Rectal smooth muscle tissue (tissue), 1 donor: ENCODE data around the gene E2F7.
"Not testable (repeated sequence)": the region's sequence is repeated elsewhere in the genome, so short reads cannot be mapped to it uniquely, and the experiment has no call there.

ENCODE experiments used
- H3K27ac ChIP-seq: one replicate; pipeline ENCODE4 v1.7.0; 2013; ENCODE audit warnings: low read depth, low read length, inconsistent platforms
- H3K27me3 ChIP-seq: one replicate; pipeline ENCODE4 v1.7.0; 2013; ENCODE audit warnings: low read length; ENCODE audit not compliant: control insufficient read depth, insufficient read depth
- H3K36me3 ChIP-seq: one replicate; pipeline ENCODE4 v1.7.0; 2013; ENCODE audit warnings: low read length; ENCODE audit not compliant: control insufficient read depth, insufficient read depth
- H3K4me1 ChIP-seq: one replicate; pipeline ENCODE4 v1.7.0; 2013; ENCODE audit warnings: low read length; ENCODE audit not compliant: control insufficient read depth, insufficient read depth
- H3K4me3 ChIP-seq: one replicate; pipeline ENCODE4 v1.7.0; 2013; ENCODE audit warnings: low read length
- H3K9ac ChIP-seq: one replicate; pipeline ENCODE4 v1.7.0; 2013; ENCODE audit warnings: low read length

E2F7 gene, protein sequence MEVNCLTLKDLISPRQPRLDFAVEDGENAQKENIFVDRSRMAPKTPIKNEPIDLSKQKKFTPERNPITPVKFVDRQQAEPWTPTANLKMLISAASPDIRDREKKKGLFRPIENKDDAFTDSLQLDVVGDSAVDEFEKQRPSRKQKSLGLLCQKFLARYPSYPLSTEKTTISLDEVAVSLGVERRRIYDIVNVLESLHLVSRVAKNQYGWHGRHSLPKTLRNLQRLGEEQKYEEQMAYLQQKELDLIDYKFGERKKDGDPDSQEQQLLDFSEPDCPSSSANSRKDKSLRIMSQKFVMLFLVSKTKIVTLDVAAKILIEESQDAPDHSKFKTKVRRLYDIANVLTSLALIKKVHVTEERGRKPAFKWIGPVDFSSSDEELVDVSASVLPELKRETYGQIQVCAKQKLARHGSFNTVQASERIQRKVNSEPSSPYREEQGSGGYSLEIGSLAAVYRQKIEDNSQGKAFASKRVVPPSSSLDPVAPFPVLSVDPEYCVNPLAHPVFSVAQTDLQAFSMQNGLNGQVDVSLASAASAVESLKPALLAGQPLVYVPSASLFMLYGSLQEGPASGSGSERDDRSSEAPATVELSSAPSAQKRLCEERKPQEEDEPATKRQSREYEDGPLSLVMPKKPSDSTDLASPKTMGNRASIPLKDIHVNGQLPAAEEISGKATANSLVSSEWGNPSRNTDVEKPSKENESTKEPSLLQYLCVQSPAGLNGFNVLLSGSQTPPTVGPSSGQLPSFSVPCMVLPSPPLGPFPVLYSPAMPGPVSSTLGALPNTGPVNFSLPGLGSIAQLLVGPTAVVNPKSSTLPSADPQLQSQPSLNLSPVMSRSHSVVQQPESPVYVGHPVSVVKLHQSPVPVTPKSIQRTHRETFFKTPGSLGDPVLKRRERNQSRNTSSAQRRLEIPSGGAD

DNA sequence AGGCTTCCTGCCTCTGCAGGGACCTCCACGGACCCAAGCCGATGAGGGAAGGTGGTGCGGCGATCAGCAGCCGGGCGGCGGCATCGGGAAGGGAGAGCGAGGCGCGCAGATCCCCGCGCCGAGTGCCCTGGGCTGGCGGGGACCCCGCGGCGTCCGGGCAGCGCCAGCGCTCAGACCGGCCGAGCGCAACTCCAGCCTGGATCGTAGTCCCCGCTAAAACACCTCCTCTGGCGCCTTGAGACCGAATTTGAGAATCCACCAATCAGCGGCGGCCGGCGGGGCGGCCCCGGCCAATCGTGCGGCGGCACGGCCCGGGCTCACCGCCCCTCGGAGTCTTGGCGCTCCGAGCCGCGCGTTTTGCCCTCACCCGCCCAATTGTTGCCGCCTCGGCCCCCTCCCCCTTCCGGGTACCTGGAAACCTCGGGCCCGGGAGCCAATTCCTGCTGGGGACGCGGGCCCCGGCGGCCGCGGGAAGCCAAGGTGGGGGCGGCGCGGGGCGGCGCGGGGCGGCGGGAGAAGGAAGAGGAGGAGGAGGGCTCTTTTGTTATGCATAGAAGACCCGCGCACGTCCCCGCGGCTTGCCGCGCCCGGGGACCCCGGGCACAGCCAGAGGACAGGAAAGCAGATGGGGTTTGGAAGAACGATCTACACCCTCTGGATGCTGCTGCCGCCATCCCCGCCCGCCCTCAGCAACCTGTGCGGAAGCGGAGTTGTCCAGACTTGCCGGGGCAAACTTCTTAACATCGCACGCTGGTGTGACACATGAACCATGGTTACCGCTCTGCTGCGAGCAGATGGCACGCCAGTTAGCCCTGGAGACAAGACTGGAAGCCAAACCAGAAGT lies at the start of gene E2F7:
E2F7 (minus strand) TSS at position 209 of the 844 bp plus-strand sequence. CDS start 934 bp downstream, outside the sequence.
- Histone ChIP-seq H3K4me3 (peak within 1 kb of the TSS; percentile 73), H3K9ac (no peak within 1 kb of the TSS), H3K27me3 (no peaks in the 10 kb centered on the region), H3K27ac (no peak within 1 kb of the TSS), H3K36me3 (no peaks in the 10 kb centered on the region), H3K4me1 (peaks cover 6% of the 10 kb centered on the region)

DNA sequence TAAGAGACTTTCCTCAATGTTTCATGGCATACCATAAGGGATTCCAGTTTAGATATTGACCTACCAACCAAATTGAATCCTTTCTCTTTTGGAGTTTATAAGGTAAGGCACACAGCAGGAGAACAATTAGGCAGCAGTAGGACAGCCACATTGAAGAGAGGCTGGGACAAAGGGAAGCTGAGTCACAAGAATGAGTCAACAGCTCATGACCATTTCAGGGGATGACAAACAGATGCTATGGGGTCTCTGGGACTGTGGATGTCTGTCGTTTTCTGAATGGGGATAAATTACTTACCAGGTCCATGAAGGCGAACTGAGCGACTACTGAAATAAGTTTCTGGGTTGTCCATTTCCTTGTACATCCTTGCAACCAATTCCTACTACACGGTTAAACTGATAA lies 48.6 kb upstream of the E2F7 start:
- Histone ChIP-seq H3K9ac (no peak overlapping the region), H3K27me3 (no peaks in the 10 kb centered on the region), H3K27ac (no peak overlapping the region), H3K4me1 (no peaks in the 10 kb centered on the region), H3K36me3 (no peaks in the 10 kb centered on the region), H3K4me3 (no peak overlapping the region)

DNA sequence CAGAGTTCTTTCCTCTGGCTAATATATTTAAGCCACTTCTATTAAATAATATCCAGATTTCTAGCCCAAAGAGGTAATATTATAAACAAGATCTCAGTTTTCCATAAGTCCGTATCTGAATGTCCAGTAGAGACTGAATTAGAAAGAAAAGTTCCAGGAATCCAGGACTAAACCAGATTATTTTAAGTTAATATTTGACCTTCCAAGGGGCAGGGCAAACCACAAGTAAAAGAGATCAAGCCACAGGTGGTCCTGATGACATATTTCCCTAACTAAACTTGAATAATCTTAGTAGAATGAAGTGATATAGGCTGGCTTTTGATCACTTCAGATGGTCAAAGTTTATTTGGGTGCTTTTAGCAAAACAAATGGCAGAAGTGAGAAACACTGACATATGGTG lies 43.3 kb upstream of the E2F7 start:
- H3K27me3 ChIP-seq, result no peaks in the 10 kb centered on the region
- no peak overlapping the region for H3K4me3 ChIP-seq
- no peak overlapping the region for H3K9ac ChIP-seq
- H3K36me3 ChIP-seq, result no peaks in the 10 kb centered on the region
- H3K27ac ChIP-seq, result no peak overlapping the region
- no peaks in the 10 kb centered on the region for H3K4me1 ChIP-seq

DNA sequence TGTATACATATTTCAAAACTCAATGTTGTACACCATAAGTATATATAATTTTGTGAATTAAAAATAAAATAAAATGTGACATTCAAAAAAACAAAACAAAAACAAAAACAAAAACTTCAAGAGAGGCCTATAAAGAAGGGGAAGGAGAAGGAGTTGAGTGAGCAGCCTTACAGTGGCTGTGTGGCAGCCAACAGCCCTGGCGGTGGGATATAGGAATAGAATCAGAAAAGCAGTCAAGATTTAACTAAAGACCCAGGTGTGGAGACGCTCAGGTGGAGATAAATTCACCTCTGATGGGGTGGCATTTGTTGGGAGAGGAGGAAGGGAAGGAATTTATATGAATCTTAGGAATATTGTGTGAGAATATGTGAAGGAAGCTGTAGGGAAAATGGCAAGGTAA lies 41.8 kb upstream of the E2F7 start:
- Histone ChIP-seq H3K4me1 (no peaks in the 10 kb centered on the region), H3K4me3 (no peak overlapping the region), H3K27ac (no peak overlapping the region), H3K36me3 (no peaks in the 10 kb centered on the region), H3K9ac (no peak overlapping the region), H3K27me3 (no peaks in the 10 kb centered on the region)

DNA sequence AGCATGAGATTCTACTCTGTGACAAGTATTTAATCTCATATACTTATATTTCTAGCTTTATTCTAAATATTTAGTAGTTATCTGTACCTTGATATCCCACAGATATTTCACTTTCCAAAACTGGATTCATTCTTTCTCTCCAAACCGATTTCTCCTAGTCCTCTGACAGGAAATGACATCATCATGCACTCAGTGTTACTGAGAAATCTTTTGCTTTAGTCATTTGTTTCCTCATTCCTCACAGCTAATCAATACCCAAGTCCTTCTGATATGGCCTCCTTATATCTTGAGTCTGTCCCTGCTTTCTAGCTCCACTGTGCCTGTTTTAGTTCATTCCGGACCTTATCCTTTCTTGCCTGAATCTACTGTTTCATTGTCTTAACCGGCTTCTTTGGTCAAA lies 39.4 kb upstream of the E2F7 start:
- Histone ChIP-seq H3K4me3 (no peak overlapping the region), H3K36me3 (no peaks in the 10 kb centered on the region), H3K27me3 (no peaks in the 10 kb centered on the region), H3K4me1 (no peaks in the 10 kb centered on the region), H3K9ac (no peak overlapping the region), H3K27ac (no peak overlapping the region)

DNA sequence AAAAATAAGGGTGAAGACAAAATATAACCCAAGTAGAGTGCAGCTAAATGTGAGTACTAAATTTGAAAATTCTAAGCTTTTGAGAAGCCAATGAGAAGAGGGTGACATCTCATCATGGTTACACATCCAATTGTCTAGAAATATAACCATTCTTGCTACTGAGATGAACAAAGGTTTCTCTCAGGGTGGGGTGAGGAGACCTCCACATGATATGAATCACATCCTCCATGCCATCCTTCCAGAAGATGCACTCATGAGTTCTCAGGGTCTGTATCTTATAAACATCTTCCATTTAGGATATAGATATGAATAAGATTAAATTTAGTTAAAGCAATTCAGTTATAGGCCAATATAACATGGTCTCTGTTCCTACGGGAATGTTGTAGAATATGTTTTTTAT lies 38.9 kb upstream of the E2F7 start:
- H3K27me3 ChIP-seq, result no peaks in the 10 kb centered on the region
- H3K4me3 ChIP-seq, result no peak overlapping the region
- no peak overlapping the region for H3K27ac ChIP-seq
- no peak overlapping the region for H3K9ac ChIP-seq
- no peaks in the 10 kb centered on the region for H3K4me1 ChIP-seq
- no peaks in the 10 kb centered on the region for H3K36me3 ChIP-seq

DNA sequence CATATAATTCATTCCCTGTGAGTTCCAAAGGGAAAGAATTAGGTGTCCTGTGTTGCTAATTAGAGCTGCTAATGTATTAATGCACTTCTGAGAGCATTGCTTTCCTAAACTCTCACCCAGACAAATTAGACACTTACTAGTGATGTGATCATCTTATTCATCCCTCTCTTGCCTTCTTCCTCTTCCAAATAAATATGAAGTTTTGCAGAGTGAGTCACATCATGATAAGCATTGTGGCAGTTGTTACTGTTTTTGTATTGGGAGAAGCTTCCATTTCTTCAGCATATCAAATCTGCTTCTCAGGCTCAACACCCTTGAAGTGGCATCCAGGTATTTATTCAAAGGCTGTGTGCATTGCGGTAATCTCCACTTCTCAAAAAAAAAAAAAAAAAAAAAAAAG lies 37.3 kb upstream of the E2F7 start:
- Histone ChIP-seq H3K27ac (no peak overlapping the region), H3K27me3 (no peaks in the 10 kb centered on the region), H3K4me1 (no peaks in the 10 kb centered on the region), H3K4me3 (no peak overlapping the region), H3K9ac (no peak overlapping the region), H3K36me3 (no peaks in the 10 kb centered on the region)

DNA sequence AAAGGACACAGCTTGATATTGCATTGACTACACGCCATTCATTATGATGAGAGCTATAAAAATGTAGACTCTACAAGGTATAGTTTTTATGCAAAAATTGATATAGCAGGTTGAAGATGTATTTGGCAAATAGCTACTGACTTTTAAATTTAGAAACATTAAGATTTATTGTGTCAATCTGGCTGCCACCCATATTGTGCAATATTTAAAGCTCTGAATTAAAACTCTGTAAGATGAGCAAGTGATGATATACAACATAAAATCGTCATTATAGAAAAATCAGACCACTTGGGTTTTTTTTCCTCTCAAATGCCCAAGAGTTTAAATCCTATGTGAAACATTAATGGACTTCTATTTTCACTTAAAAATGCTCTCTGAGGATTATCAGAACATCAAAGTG lies 36.8 kb upstream of the E2F7 start:
- no peaks in the 10 kb centered on the region for H3K36me3 ChIP-seq
- H3K9ac ChIP-seq, result no peak overlapping the region
- H3K27me3 ChIP-seq, result no peaks in the 10 kb centered on the region
- no peak overlapping the region for H3K4me3 ChIP-seq
- no peaks in the 10 kb centered on the region for H3K4me1 ChIP-seq
- no peak overlapping the region for H3K27ac ChIP-seq

DNA sequence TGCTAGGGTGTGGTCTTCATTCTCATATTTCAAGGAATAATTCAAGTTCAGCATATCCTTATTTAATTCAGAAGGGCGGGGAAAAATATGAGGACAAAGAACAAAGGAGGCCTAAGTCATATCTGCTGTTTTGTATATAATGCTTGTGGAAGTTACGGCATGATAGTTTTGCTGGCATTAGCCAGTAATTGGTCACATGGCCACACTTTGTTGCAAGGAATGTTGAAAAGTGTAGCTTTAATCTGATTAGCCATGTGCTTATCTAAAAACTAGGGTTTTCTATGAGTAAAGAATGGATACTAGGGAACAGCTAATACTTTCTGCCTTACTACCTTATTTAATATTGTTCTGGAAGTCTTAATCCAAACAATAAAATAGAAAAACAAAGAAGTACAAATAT lies 34.4 kb upstream of the E2F7 start:
- Histone ChIP-seq H3K9ac (no peak overlapping the region), H3K36me3 (no peaks in the 10 kb centered on the region), H3K4me1 (no peaks in the 10 kb centered on the region), H3K27ac (no peak overlapping the region), H3K4me3 (no peak overlapping the region), H3K27me3 (no peaks in the 10 kb centered on the region)

DNA sequence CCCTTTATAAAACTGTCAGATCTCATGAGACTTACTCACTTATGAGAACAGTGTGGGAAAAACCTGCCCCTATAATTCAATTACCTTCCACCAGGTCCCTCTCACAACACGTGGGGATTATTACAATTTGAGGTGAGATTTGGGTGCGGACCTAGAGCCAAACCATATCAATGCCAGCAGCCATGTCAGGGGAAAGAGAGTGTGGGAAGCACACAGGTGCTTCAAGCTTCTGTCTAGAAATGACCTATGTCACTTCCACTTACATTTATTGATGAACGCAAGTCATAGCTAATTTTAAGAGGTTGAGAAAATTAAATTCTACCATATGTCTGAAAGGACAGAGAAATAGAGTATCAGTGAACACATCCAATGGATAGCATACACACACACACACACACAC lies 32.5 kb upstream of the E2F7 start:
- H3K9ac ChIP-seq, result no peak overlapping the region
- H3K4me3 ChIP-seq, result no peak overlapping the region
- no peaks in the 10 kb centered on the region for H3K4me1 ChIP-seq
- H3K27me3 ChIP-seq, result no peaks in the 10 kb centered on the region
- H3K27ac ChIP-seq, result no peak overlapping the region
- no peaks in the 10 kb centered on the region for H3K36me3 ChIP-seq

DNA sequence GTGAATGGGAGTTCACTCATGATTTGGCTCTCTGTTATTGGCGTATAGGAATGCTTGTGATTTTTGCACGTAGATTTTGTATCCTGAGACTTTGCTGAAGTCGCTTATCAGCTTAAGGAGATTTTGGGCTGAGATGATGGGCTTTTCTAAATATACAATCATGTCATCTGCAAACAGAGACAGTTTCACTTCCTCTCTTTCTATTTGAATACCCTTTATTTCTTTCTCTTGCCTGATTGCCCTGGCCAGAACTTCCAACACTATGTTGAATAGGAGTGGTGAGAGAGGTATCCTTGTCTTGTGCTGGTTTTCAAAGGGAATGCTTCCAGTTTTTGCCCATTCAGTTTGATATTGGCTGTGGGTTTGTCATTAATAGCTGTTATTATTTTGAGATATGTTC lies 26.9 kb upstream of the E2F7 start:
- H3K36me3 ChIP-seq, H3K27ac ChIP-seq, H3K4me1 ChIP-seq, H3K4me3 ChIP-seq, H3K27me3 ChIP-seq, H3K9ac ChIP-seq: not testable (repeated sequence)

DNA sequence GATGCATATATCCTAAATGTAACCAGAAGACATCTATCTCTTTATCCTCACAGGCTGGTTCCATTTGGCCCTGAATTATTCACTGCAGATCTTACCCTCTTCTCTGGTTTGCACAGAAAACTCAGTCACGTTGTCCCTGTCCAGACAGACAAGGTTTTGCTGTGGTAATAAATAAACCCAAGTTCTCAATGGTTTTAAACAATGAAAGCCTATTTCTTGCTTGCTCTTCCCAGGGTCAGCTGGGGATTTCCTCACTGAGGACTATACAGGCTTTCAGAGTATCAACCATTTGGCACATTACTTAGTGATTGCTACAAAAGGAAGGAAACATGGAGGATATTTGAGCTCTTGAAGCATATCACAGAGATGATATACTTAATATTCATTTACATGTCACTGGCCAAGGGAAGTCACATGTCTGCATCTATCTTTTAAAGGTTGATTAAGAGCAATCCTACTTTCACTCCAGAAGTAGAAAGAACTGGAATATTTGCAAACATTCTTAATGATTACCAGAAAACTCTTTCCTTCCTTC lies 24.4 kb upstream of the E2F7 start:
- no peaks in the 10 kb centered on the region for H3K4me1 ChIP-seq
- H3K36me3 ChIP-seq, result no peaks in the 10 kb centered on the region
- H3K4me3 ChIP-seq, result no peak overlapping the region
- no peak overlapping the region for H3K27ac ChIP-seq
- no peak overlapping the region for H3K9ac ChIP-seq
- no peaks in the 10 kb centered on the region for H3K27me3 ChIP-seq
